ENCODE results near the gene NBAS.
"Not testable (repeated sequence)": the region's sequence is repeated elsewhere in the genome, so short reads cannot be mapped to it uniquely, and the experiment has no call there.

NBAS gene

GRCh38 chr2:15404511-15404910, 156.6 kb downstream of the NBAS start:
- DNase-seq = not testable (repeated sequence)

- DNase-seq = no peak
Measured at GRCh38 chr2:15400240-15400826, 160.8 kb downstream of the NBAS start.

GRCh38 chr2:15399241-15399640, 161.9 kb downstream of the NBAS start:
- DNase-seq = no peak

- DNase-seq = no peak
Measured at GRCh38 chr2:15391751-15392150, 169.4 kb downstream of the NBAS start.

- no peak for DNase-seq
Measured at GRCh38 chr2:15389895-15390294, 171.2 kb downstream of the NBAS start.

GRCh38 chr2:15389326-15389700, 171.8 kb downstream of the NBAS start:
- no peak for DNase-seq

GRCh38 chr2:15388406-15389325, 172.5 kb downstream of the NBAS start:
- no peak for DNase-seq

GRCh38 chr2:15385184-15385583, 175.9 kb downstream of the NBAS start:
- DNase-seq = no peak

- DNase-seq = no peak
Measured at GRCh38 chr2:15383695-15384350, 177.3 kb downstream of the NBAS start.

GRCh38 chr2:15378148-15378908, 182.8 kb downstream of the NBAS start:
- DNase-seq = no peak

GRCh38 chr2:15377202-15377601, 183.9 kb downstream of the NBAS start:
- no peak for DNase-seq

- DNase-seq = no peak
Measured at GRCh38 chr2:15372019-15372418, 189.1 kb downstream of the NBAS start.

- no peak for DNase-seq
Measured at GRCh38 chr2:15369129-15369528, 192.0 kb downstream of the NBAS start.

GRCh38 chr2:15367715-15368114, 193.4 kb downstream of the NBAS start:
- no peak for DNase-seq

- no peak for DNase-seq
Measured at GRCh38 chr2:15367205-15367604, 193.9 kb downstream of the NBAS start.

- no peak for DNase-seq
Measured at GRCh38 chr2:15365411-15365810, 195.7 kb downstream of the NBAS start.

GRCh38 chr2:15364561-15364960, 196.6 kb downstream of the NBAS start:
- DNase-seq = no peak

- DNase-seq = no peak
Measured at GRCh38 chr2:15363734-15364133, 197.4 kb downstream of the NBAS start.

GRCh38 chr2:15363142-15363541, 198.0 kb downstream of the NBAS start:
- DNase-seq = no peak

GRCh38 chr2:15359716-15360531, 201.2 kb downstream of the NBAS start:
- DNase-seq = no peak

- DNase-seq = no peak
Measured at GRCh38 chr2:15357922-15358321, 203.2 kb downstream of the NBAS start.

GRCh38 chr2:15357186-15357585, 203.9 kb downstream of the NBAS start:
- DNase-seq = no peak

All from CD4-positive, alpha-beta T cell treated with Interleukin-6 for 4 hours (primary cell).